ENCODE results near the gene GRIA4. TPM values are rescaled to one million over a fixed set of nuclear protein-coding genes. Genes with fewer than 3 reads are reported as not detected.

GRIA4 gene
- total and polyA plus RNA-seq, 12 donors, result not detected

DNA sequence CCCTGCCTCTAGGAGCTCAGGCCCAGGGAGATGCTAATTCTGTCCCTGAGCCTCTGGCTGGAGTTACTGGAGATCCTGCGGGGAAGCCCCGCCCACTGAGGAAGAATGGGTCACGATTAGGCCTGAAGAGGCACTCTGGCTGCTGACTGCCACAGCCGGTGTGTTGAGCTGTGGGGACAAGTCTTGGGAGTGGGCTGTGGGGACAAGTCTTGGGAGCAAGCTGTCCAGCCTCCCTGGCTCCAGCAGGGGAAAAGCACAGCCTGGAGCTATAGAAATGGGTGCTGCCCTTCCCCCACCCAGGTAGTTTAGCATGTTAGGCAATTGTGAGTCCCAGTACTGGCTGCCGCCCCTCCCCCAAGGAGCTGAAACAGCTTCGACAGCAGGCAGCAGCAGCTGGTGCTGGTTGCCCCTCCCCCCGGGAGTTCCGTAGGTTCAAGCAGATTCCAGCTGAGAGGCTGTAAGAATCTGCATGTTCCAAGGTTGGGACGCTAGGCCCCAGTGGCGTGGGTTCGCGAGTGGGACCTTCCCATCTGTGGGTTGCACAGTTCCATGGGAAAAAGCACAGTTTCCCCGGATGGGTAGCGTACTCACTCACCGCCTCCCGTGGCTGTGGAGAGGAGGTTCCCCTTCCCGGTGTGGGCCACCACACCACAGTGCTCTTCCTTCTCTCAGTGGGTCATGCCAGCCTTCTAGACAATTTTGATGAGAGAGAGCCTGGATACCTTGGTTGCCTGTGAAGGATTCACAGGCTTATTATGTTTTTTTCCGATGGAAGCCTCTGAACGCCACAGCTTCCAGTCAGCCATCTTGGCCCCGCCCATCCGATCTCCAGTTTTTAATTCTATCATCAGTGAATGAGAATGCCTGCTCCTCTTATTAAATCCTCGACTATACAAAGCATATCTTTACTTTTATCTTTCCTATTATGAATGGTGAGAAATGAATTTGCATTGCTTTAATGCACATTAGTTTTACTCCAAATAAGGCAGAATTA lies 350.7 kb downstream of the GRIA4 start:
- DNase-seq (no peak), ATAC-seq (no peak)
- 81% methylated on average over 22 of the region's 22 CpGs for WGBS, 2 donors
- Histone ChIP-seq H3K27me3 (no peaks in the 10 kb centered on the region), H3K27ac (no peak overlapping the region), H3K4me3 (no peak overlapping the region), H3K4me1 (no peaks in the 10 kb centered on the region), H3K36me3 (no peaks in the 10 kb centered on the region), H3K9me3 (peaks cover 0 to 17% (median 0%) of the 10 kb centered on the region in 11 donors)
- intact Hi-C loops (cut with DNase I), result no loop called here
- TF ChIP-seq, protein P1, sequence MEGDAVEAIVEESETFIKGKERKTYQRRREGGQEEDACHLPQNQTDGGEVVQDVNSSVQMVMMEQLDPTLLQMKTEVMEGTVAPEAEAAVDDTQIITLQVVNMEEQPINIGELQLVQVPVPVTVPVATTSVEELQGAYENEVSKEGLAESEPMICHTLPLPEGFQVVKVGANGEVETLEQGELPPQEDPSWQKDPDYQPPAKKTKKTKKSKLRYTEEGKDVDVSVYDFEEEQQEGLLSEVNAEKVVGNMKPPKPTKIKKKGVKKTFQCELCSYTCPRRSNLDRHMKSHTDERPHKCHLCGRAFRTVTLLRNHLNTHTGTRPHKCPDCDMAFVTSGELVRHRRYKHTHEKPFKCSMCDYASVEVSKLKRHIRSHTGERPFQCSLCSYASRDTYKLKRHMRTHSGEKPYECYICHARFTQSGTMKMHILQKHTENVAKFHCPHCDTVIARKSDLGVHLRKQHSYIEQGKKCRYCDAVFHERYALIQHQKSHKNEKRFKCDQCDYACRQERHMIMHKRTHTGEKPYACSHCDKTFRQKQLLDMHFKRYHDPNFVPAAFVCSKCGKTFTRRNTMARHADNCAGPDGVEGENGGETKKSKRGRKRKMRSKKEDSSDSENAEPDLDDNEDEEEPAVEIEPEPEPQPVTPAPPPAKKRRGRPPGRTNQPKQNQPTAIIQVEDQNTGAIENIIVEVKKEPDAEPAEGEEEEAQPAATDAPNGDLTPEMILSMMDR (IDR thresholded peaks at IDR 0.05), result no peak

DNA sequence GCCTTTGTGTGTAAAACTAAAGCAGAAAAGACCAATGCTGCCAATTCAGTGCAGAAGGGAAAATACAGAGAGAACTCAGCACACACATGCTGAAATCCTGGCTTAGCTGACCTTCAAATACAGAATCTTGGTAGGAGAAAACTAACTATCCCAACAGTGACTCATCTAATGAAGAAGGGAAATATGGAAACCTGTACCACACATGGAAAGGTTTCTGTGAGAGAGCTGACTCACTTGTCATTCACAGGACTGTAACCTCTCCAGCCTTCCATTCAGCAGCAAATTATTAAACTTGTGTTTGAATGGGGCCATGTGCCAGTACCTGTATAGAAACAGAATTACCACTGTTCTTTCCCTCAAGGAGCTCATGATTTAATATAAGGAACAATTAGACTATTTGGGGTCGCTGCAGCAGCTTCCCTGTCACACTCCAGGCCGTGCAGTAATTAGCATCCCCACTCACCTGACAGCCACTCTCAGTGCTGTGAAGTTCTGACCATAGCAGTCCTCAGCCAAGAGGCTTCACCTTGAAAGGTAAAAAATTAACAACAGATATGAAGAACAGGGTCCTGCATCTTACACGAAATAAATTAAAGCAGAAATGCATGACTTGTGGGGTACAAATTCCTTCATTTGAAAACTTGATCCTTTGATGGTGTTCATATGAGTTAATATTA lies 358.3 kb downstream of the GRIA4 start:
- WGBS, 2 donors, result 78 to 86% methylated on average over 3 of the region's 3 CpGs
- Histone ChIP-seq H3K9me3 (no peaks in the 10 kb centered on the region), H3K4me1 (no peaks in the 10 kb centered on the region), H3K27me3 (no peaks in the 10 kb centered on the region), H3K36me3 (no peaks in the 10 kb centered on the region), H3K4me3 (no peak overlapping the region), H3K27ac (no peak overlapping the region)
- TF ChIP-seq, protein P1 (IDR thresholded peaks at IDR 0.05), result no peak
- intact Hi-C loops (cut with DNase I), result no loop called here
- no peak for ATAC-seq
- no peak for DNase-seq

DNA sequence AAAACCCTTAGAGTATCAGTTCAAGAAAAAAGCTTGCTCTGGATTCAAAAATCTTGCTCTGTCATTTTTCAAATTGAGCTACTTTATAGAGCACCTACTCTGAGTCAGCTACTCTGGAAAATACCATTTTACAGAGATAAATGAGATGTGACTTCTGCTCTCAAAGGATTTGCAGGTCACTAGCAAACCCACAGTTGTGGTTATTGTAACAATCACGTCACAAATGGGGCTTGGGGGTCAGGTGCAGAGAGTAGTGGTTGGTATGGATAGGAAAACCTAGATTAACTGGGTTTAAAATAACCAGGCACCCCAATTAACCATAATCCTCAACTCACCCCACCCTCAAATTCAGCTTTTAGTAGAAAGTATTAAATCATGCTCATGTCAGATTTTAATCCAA lies 359.9 kb downstream of the GRIA4 start:
- TF ChIP-seq, protein P1 (IDR thresholded peaks at IDR 0.05), result no peak
- Histone ChIP-seq H3K27ac (no peak overlapping the region), H3K4me3 (no peak overlapping the region), H3K4me1 (no peaks in the 10 kb centered on the region), H3K27me3 (no peaks in the 10 kb centered on the region), H3K36me3 (no peaks in the 10 kb centered on the region), H3K9me3 (no peaks in the 10 kb centered on the region)
- intact Hi-C loops (cut with DNase I), result no loop called here
- no peak for ATAC-seq
- DNase-seq, result no peak
- whole genome bisulfite sequencing, 2 donors, result 70 to 73% methylated on average over 1 of the region's 1 CpG

DNA sequence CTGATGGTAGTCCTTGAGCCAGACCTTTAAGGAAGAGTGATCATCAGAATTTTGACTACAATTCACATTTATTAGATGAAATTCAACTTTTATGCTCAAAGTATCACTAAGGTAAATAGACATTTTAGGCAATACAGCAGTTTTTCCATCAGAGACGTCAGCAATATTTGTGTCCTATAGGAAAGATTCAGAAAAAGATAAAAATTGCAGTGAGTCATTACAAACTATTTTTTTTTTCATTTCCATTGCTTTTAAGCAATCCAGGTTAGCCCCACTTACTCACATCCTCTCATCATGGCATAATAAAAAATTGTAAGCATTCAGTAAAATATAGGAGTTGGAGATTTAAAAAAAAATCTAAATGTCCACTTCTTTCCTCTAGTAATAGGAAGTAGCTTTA lies 365.3 kb downstream of the GRIA4 start:
- WGBS, 2 donors, result 58 to 75% methylated on average over 1 of the region's 1 CpG
- Histone ChIP-seq H3K4me3 (no peak overlapping the region), H3K27ac (no peak overlapping the region), H3K27me3 (no peaks in the 10 kb centered on the region), H3K36me3 (no peaks in the 10 kb centered on the region), H3K4me1 (no peaks in the 10 kb centered on the region), H3K9me3 (no peaks in the 10 kb centered on the region)
- ATAC-seq (no peak), DNase-seq (no peak)
- TF ChIP-seq, protein P1 (IDR thresholded peaks at IDR 0.05), result no peak
- intact Hi-C loops (cut with DNase I), result no loop called here
